Hematopoietic multipotent progenitor cell treated with erythropoietin and hydrocortisone succinate and interleukin-3 and kit ligand, for 4 days (in vitro differentiated cells): ENCODE results near the gene FARS2.

Experiments used
- DNase-seq: peaks from one replicate; pipeline ENCODE4 v3.0.0-alpha.2; 2015

The FARS2 gene

DNA sequence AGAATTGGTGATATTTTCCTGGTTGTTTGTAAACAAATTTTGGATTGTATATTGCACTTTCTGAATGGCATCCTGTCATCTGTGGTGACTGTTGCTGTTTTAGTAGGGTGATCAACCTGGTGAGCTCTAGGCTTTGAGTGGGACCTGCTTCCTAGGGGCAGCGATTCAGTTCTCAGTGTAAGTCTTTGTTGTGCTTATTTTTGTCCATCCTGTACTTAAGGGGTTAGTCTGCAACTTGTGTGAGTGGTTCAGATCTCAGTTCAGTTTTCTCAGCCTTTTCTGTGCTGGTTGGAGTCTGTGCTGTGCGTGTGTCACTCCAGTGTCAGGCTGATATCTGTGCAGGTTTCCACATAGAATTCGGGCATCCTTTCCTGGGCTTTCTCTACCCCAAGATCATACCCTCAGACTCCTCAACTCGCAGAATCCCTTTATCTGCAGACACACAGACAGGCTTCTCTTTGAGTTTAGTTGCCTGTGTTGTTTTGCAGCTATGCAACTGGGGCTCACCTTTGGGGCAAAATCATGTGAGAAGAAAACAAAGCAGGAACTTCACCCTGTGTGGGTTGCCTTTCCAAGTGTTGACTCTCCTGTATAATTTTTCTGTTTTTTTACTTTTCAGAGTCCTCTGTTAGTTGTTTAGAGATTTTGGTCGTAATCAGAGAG, 177.7 kb downstream of the FARS2 start:
- no peak for DNase-seq

DNA sequence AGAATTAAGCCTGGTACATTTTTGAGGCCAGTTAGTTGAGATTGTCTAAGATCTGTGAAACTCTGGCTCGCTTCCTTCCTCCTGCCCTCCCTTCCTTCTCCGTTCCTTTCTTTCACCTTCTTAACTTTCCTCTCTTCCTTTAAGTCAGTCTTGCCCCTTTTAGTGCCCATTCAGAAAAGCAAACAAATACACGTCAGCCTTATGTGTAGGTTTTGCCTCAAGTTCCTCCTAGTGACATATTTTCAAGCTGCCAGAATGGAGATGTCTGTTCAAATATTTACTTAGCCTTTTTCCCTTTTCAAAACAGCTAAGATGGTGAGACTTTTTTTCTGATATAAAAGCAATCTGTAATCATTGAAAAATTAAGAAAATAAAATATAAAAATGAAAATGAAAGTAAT, 178.4 kb downstream of the FARS2 start:
- DNase-seq: no peak

- DNase-seq: no peak
These were observed 181.0 kb downstream of the FARS2 start for GRCh38 chr6:5442319-5442718.

DNA sequence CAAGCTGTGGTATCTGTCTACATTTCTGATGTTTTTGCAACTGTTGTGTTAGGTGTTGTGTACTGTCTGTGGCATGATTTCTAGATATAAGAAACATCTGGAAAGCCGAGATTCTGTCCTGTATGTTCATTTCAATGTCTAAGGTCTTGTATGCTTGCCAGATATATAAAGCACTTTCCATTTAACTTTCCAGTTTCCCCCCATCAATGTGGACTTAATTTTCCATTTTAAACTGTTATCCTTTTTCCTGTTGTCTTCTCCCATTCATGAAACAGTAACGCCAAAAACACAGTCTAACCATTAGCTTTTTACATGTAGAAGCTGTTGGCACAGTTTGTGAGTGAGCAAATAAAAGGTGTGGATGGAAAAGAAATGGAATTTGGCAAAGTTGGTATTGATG, 181.6 kb downstream of the FARS2 start:
- DNase-seq: no peak

- no peak for DNase-seq
These were observed 182.2 kb downstream of the FARS2 start for GRCh38 chr6:5443491-5443890.

DNA sequence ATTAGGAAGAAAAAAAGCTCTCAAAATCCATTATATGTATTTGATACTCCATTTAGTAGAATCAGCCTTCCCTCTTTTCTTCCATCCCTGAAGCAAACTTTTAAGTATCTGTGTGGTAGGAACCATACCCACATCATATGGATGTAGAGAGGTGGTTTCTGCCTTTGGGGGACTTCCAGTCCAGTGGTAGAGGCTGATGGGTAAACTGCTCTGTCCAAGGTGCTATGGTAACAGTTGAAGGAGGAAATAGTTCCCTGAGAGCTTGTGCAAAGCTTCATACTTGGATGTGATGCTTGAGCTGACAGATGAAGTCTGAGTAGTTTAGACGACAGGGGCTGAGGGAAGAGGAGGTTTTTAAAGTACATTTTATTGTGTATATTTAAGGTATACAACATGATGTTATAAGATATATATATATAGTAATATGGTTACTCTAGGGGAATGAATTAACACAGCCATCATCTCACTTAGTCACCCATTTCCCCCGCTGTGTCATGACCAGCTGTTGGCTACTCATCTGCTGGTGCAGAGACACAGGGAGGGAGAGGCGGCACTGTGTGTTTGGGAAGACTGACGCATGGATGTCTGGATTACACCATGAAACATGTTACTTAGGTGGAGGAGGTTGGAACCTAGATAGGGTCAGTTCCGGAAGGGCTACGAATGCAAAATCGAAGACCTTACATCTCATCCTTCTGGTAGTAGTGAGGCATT, 185.2 kb downstream of the FARS2 start:
- no peak for DNase-seq

DNA sequence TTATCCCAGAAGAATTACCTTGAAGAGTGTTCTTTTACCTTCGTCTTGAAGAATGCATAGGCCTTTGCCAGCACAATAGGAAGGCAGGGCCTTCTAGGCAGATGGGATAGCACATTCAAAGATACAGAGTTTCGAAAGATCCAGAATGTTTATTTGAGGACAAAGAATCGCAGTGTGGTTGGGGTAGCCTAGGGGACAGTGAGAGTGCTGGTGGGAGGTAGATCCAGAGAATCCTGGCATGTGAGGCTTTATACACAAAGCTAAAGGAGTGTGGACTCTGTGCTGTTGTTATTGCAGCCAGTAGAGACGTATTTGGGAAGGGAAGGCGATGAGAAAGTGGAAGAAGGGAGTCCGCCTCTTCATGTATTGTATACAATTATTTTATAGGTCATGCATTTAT, 186.6 kb downstream of the FARS2 start:
- DNase-seq: no peak

- no peak for DNase-seq
These were observed 188.8 kb downstream of the FARS2 start for GRCh38 chr6:5450073-5450472.

- peak; percentile 23 for DNase-seq
These were observed 192.2 kb downstream of the FARS2 start for GRCh38 chr6:5453546-5453945.

GRCh38 chr6:5455142-5455541, 193.8 kb downstream of the FARS2 start:
- no peak for DNase-seq

DNA sequence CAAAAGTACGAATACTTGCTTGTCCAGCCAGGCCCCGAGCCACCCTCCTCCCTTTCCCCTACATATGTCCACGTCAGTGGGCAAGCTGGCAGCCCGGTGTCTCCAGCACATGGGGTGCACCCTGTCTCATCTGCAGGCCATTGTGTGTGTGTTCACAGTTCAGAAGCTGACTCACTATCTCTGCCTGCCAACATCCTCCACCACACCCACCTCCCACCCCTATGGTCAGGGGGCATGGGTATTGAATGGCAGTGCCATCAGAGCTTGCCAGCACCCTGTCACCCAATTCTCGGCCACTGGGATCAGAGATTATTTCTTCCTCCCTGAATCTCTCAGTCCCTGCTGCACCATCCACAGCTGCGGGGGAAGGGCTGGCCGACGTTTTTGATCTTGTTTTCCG, 195.7 kb downstream of the FARS2 start:
- peak; percentile 87 for DNase-seq

DNA sequence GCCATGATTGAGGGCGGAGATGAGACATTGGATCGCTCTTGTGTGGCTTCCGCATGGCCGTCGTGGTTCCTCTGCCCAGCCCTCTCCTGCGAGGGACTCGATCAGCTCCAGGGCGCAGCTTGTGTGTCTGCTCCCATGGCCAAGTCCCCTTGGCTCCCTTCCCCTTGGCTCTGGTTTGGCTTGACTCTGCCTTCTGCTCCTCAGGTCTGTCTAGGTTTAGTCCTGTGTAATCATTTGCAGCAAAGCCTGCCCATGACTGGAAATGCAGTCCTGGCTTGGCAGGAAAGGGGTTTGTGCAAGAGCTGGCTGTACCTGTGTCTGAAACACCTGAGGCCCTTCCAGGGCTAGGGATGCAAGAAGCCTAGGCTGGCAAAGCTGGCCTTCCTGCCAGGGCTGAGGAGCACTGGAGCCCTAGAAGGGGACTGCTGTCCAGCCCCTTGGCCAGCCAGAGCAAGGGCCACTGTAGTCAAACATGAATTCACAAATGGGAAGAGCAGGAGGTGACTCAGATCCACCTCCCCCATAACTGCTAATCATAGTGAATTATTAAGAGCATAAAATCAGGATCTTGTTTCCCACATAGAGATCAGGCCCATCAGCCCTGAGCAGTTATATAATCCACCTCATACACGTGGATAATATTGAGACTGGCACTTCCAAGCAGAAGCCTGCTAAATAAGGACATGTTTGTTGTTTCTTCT, 196.8 kb downstream of the FARS2 start:
- DNase-seq: no peak

- no peak for DNase-seq
These were observed 198.0 kb downstream of the FARS2 start for GRCh38 chr6:5459346-5459745.

- no peak for DNase-seq
These were observed 200.1 kb downstream of the FARS2 start for GRCh38 chr6:5461365-5461764.

GRCh38 chr6:5462856-5463255, 201.5 kb downstream of the FARS2 start:
- DNase-seq: no peak

DNA sequence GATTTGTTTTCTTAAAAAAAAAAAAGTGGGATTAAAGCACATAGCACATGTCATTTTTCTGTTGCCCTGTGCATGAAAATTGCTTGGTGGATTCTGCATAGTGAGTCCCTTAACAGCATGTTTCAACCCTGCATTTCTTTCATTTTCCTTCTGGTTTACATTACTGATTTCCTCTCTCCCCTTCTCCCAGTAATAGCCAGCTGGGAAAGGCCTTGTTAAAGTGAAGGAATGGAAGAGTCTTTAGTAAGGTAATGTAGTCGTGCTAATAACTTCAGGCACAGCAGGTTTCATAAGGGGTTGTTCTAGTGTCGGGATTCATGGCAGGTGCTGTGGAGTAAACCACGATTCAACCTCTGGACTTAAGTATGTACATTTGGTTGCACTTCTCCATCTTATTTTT, 202.4 kb downstream of the FARS2 start:
- no peak for DNase-seq

DNA sequence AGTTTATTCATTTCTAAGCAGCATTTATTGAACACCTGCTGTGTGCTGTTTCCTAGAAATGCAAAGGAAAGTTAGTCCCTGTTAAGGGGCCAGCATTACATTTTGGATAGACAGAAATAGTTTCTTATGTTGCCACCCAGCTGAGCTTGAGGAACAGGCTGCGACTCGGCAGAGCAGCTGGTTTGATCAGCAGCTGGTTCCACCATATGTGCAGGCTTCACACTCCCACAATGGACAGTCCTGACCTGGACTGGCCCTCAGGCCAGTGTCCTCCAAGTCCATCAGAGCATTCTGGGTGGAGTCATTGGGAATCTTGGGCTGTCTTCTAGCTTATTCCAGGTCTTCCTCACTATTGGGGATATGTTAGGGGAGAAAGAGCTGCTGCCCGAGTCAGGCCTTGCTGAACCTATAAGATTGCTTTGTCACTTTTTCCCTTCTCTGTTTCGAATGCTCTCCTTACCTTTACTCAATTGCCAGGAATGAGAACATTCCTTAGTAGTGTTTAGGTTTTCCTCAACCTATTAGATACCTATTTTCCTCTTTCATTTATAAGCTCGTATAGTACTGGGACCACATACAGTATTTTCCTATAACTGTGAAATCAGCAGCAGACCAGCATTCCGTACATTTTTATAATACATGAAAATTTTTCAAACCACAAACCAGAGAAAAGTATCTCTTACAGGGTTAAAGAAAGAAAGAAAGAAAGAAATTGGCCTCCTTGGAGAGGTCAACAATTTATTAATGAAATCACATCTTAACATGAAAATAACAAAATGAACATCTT, 203.0 kb downstream of the FARS2 start:
- no peak for DNase-seq

DNA sequence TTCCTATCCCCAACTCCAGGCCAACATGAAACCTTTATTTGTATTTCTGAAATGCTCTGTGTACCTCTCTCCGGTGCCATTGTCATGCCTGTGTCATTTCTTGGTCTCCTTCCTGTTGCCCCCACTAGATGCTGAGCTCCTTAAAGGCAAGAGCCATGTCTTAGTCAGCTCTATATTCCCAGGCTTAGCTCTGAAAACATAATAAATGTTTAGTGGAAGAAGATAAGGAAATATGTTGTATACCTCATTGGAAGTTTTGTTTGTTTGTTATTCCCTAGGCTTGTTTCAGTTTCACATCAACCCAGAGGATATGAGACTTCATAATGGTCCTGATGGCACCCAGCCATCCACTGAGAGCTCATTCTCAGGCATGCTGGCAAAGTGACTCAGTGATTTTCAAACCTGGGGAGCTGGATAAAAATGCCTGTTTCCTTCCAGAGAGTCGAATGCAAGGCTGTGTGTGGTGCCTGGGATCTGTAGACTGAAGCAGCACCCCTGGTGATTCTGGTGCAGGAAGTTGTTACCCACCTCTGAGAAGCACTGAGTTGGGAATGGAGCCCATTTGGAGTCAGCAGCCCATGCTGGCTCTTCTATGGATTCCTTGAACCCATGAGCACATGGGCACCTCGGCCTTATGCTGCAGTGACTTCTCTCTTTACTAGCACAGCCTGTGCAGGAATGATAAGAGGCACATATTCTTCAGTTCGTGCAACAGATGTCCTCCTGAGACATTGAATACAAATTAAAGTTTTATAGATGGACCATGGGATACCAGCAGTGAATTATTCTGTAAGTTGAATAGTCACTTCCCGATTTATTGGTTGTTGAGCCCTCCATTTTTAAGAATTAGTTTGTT, 205.2 kb downstream of the FARS2 start:
- peak; percentile 65 for DNase-seq

GRCh38 chr6:5468586-5468985, 207.3 kb downstream of the FARS2 start:
- DNase-seq: no peak

DNA sequence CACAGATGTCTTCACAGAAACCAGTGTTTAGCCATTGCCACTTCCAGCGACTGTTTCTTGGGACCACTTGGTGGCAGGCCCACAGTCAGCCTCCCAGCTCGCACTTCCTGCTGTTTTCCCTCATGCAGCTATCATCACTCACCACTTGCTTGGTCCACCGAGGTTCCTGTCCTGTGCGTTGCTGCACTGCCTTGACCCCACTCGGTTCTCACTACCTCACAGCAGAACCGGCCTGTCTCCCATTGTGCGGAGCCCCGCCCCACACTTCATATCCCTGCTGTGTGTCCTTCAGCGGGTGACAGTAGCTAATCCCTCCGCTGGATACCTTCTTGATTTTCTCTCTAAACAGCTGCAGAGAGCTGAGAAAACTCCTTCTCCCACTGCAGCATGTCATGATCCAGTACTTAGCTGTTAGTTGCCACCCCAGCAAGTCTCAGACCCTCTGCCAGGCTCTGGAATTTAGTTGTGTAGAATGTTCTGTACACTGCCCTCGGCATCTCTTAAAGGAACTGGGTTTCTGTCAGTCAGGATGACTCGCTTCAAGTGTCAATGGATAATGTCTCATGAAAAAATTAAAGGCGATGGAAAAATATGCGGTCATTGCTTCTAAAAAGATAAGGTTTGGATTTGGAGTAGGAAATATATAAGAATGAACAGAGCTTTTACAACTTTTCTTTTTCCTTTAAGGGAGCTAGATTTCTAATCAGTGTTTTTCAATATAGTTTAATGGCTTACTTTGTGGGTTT, 208.0 kb downstream of the FARS2 start:
- DNase-seq: no peak

- DNase-seq: peak; percentile 85
These were observed 209.7 kb downstream of the FARS2 start for GRCh38 chr6:5471044-5471443.
